GM18519 (cell line): ENCODE data around the gene MPP3.

Experiments
- ATAC-seq: cut with Tn5 transposase; IDR thresholded peaks from one replicate; pipeline ENCODE4 v1.9.1; 2021; ENCODE audit warnings: mild to moderate bottlenecking, moderate library complexity; ENCODE audit not compliant: unreplicated experiment, low FRiP score

The MPP3 gene

DNA sequence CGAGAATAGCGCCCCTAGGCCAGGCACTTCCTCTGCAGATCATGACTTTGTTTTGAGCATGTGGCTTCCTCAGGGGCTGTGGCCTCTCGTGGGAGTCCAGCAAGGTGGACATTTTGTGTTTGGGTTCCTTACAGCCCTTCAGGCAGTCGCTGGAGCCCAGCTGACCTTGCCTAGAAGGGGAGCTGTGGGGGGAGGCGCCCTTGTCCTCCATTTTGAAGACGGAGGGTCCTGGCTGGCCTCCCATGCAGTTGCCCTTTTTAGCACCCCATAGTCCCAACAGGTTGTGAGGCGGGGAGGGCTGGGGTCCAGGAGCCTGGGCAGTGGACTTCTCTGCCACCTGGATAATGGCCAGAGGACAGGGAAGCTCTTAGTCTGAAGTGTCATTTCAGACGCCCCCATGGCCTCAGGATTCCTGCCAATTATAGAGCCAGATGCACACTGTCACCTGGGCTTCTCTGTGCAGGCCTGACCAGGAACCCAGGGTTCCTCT, 75.7 kb downstream of the MPP3 start:
- ATAC-seq = no peak

DNA sequence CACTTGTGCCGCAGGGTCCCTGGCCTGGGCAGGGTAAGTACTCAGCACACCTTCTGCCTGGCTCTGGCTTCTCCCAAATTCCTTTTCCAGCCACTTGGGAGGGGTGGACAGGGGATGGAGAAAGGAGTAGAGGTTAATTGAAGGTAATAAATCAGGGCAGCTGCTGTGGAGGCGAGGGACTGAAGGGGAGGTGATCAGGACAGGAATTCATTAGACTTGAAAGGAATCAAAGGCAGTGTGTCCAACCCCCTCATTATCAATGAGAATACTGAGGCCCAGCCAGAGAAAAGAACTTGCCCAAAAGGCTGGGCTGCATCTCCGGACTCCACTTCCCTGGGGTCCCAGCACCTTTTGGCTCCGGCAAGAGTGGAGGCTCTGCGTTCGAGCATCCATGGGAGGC, 76.7 kb downstream of the MPP3 start:
- ATAC-seq = no peak

- no peak for ATAC-seq
Observed at GRCh38 chr17:43755389-43755875, 77.5 kb downstream of the MPP3 start.

- no peak for ATAC-seq
Observed at GRCh38 chr17:43754947-43755346, 78.0 kb downstream of the MPP3 start.

- no peak for ATAC-seq
Observed at GRCh38 chr17:43753493-43754129, 79.3 kb downstream of the MPP3 start.
